GM12878 (cell line): ENCODE measurements around the gene B4GALNT2. TPM values are rescaled to one million over a fixed set of nuclear protein-coding genes. Genes with fewer than 3 reads are reported as not detected.
A peak's percentile ranks its signal among the peaks of the same experiment; 100 is the strongest.

Experiments used
- CHD2 ChIP-seq: IDR thresholded peaks from 2 replicates; pipeline ENCODE4 v1.6.1; 2011; ENCODE audit warnings: low read depth, low read length, improper control_type of control experiment, borderline replicate concordance
- CHD4 ChIP-seq: fragments of 200-600 bp; sonication (generic); IDR thresholded peaks from 2 replicates; pipeline ENCODE4 v1.6.1; 2016; ENCODE audit warnings: mild to moderate bottlenecking
- EGR1 ChIP-seq, 2 experiments: IDR thresholded peaks; 1 replicate in 1 of 2; 2 replicates in 1 of 2; pipeline ENCODE4 v1.6.1; 2011 to 2012; ENCODE audit warnings: low read depth in 2 of 2, low read length in 2 of 2, borderline replicate concordance in 1 of 2, mild to moderate bottlenecking in 1 of 2, moderate library complexity in 1 of 2
- GABPA ChIP-seq: IDR thresholded peaks from 2 replicates; pipeline ENCODE4 v1.6.1; 2014; ENCODE audit warnings: antibody characterized with exemption, low read depth, mild to moderate bottlenecking, inconsistent platforms
- HDAC6 ChIP-seq: fragments of 200-600 bp; sonication (generic); IDR thresholded peaks from one replicate; pipeline ENCODE4 v1.8.0; 2017; ENCODE audit warnings: antibody characterized with exemption; ENCODE audit not compliant: unreplicated experiment
- JUNB ChIP-seq: IDR thresholded peaks from 2 replicates; pipeline ENCODE4 v1.6.1; 2016; ENCODE audit warnings: antibody characterized with exemption, mild to moderate bottlenecking
- KAT2A ChIP-seq: conservative IDR thresholded peaks from 2 replicates; pipeline ENCODE4 v1.6.1; 2011; ENCODE audit warnings: low read depth, low read length; ENCODE audit not compliant: control insufficient read depth
- MEF2B ChIP-seq: fragments of 450-650 bp; IDR thresholded peaks from 2 replicates; pipeline ENCODE4 v1.6.1; 2018; ENCODE audit warnings: mild to moderate bottlenecking, moderate library complexity; ENCODE audit not compliant: partially characterized antibody, poor library complexity, severe bottlenecking
- MTA3 ChIP-seq: IDR thresholded peaks from 2 replicates; pipeline ENCODE4 v1.6.1; 2012; ENCODE audit warnings: low read length, inconsistent platforms, borderline replicate concordance
- POLR2A ChIP-seq: IDR thresholded peaks from 2 replicates; pipeline ENCODE4 v1.6.1; 2011; ENCODE audit warnings: low read depth, mild to moderate bottlenecking, low read length
- POLR2AphosphoS2 ChIP-seq: IDR thresholded peaks from 2 replicates; pipeline ENCODE4 v1.6.1; 2011; ENCODE audit warnings: low read depth, mild to moderate bottlenecking, low read length, improper control_type of control experiment, moderate library complexity
- RAD51 ChIP-seq: fragments of 450-650 bp; IDR thresholded peaks from 2 replicates; pipeline ENCODE4 v1.6.1; 2016; ENCODE audit warnings: moderate library complexity, mild to moderate bottlenecking, inconsistent platforms
- RCOR1 ChIP-seq: conservative IDR thresholded peaks from 2 replicates; pipeline ENCODE4 v1.6.1; 2012; ENCODE audit warnings: low read depth, low read length, improper control_type of control experiment
- RUNX3 ChIP-seq: IDR thresholded peaks from 2 replicates; pipeline ENCODE4 v1.6.1; 2012; ENCODE audit warnings: low read length, inconsistent platforms
- SPI1 ChIP-seq: IDR thresholded peaks from 2 replicates; pipeline ENCODE4 v1.6.1; 2011; ENCODE audit warnings: low read depth, mild to moderate bottlenecking, low read length, moderate library complexity, borderline replicate concordance; ENCODE audit not compliant: insufficient read depth
- SREBF2 ChIP-seq: IDR thresholded peaks from 2 replicates; pipeline ENCODE4 v1.6.1; 2012; ENCODE audit warnings: mild to moderate bottlenecking, low read length
- SRF ChIP-seq, 2 experiments: IDR thresholded peaks; 2 replicates each; pipeline ENCODE4 v1.6.1; 2011; ENCODE audit warnings: low read depth in 2 of 2, low read length in 2 of 2, mild to moderate bottlenecking in 1 of 2, moderate library complexity in 1 of 2
- TARDBP ChIP-seq: IDR thresholded peaks from 2 replicates; pipeline ENCODE4 v1.6.1; 2016; ENCODE audit warnings: borderline replicate concordance
- TCF12 ChIP-seq: IDR thresholded peaks from 2 replicates; pipeline ENCODE4 v1.6.1; 2011; ENCODE audit warnings: low read depth, mild to moderate bottlenecking, low read length
- TCF3 ChIP-seq: IDR thresholded peaks from 2 replicates; pipeline ENCODE4 v1.6.1; 2012; ENCODE audit warnings: low read depth, mild to moderate bottlenecking, low read length, borderline replicate concordance; ENCODE audit not compliant: insufficient read depth
- ZBED1 ChIP-seq: IDR thresholded peaks from 2 replicates; pipeline ENCODE4 v1.6.1; 2016; ENCODE audit warnings: borderline replicate concordance
- ZNF622 ChIP-seq: fragments of 450-650 bp; IDR thresholded peaks from 2 replicates; pipeline ENCODE4 v1.6.1; 2017; ENCODE audit warnings: mild to moderate bottlenecking, inconsistent platforms
- polyA plus RNA-seq, 11 experiments: library from polyadenylated mRNA; depleted of rRNA in 4 of 11; unstranded in 6 of 11; stranded (reverse) in 5 of 11; fragments of >200 nt; fragmentation: Nextera tagmentation in 4 of 11; fragmentation: Illumina TruSeq in 1 of 11; extraction: Ambion mirVana in 4 of 11; extraction: Trizol in 1 of 11; gene quantifications; 1 replicate in 1 of 11; 2 replicates in 10 of 11; pipeline versions ENCODE4 v1.2.1 to v1.2.3, GENCODE V29; 2011 to 2016; ENCODE audit warnings: inconsistent platforms in 2 of 11, missing spikeins in 2 of 11, low read depth in 1 of 11
- total RNA-seq, 4 experiments: library from RNA; depleted of rRNA in 3 of 4; stranded (reverse); fragments of >200 nt in 3 of 4; fragmentation: Illumina TruSeq in 1 of 4; extraction: Trizol in 1 of 4; gene quantifications; 2 replicates each; pipeline versions ENCODE4 v1.2.1 to v1.2.3, GENCODE V29; 2013 to 2021
- TF ChIP-seq, protein P1 (sequence below): fragments of 450-650 bp; formaldehyde crosslinking; IDR thresholded peaks from 2 replicates; pipeline ENCODE4 v1.4.0; 2020; ENCODE audit warnings: mild to moderate bottlenecking, moderate library complexity
- TF ChIP-seq, protein P2 (sequence below), 3 experiments: IDR thresholded peaks in 2 of 3; conservative IDR thresholded peaks in 1 of 3; 2 replicates each; pipeline ENCODE4 v1.5.1; 2011; ENCODE audit warnings: low read depth in 3 of 3, low read length in 3 of 3, mild to moderate bottlenecking in 3 of 3, control low read depth in 2 of 3, moderate library complexity in 2 of 3, inconsistent platforms in 1 of 3, mixed read lengths in 1 of 3; ENCODE audit not compliant: control insufficient read depth in 2 of 3, insufficient read depth in 1 of 3; ENCODE audit errors: extremely low read depth in 1 of 3

B4GALNT2 gene
- total and polyA plus RNA-seq, 10 of the 15 experiments (the other 5 are each of a cell fraction or from before 2014, with no cell fraction given): not detected

DNA sequence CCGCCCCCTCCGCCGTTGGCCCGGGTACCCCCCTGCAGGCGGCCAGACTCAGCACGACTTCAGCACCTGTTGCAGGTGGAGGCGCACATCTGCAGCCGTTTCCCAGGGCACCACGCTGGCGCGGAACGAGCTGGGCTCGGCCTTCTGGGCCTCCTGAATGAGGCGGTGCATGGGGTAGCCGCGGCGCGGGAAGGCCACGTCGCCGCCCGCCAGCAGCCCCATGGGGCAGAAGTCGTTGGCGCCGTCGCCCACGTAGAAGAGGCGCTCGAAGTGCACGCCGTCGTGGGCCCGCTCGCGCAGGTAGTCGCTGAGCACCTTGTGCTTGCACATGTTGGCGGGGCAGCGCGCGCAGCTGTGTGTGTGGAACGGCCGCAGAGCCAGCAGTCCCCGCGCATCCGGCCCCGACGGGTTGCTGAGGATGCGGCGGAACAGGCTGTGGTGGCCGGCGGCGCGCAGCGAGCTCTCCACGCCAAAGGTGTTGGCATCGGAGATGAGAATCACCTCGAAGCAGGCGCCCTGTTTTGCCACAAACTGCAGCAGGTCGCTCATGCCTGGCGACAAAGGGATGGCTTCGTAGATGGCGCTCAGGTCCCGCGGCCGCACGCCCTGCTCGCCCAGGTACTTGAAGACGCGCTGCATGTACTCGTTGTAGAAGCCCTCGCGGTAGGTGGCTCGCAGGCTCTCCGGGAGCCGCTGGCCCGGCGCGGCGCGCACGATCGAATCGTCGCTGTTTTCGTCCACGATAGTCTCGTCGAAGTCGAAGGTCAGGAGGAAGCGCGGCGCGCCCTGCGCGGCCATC, 91.8 kb downstream of the B4GALNT2 start (continued):
- TF ChIP-seq, protein P1, sequence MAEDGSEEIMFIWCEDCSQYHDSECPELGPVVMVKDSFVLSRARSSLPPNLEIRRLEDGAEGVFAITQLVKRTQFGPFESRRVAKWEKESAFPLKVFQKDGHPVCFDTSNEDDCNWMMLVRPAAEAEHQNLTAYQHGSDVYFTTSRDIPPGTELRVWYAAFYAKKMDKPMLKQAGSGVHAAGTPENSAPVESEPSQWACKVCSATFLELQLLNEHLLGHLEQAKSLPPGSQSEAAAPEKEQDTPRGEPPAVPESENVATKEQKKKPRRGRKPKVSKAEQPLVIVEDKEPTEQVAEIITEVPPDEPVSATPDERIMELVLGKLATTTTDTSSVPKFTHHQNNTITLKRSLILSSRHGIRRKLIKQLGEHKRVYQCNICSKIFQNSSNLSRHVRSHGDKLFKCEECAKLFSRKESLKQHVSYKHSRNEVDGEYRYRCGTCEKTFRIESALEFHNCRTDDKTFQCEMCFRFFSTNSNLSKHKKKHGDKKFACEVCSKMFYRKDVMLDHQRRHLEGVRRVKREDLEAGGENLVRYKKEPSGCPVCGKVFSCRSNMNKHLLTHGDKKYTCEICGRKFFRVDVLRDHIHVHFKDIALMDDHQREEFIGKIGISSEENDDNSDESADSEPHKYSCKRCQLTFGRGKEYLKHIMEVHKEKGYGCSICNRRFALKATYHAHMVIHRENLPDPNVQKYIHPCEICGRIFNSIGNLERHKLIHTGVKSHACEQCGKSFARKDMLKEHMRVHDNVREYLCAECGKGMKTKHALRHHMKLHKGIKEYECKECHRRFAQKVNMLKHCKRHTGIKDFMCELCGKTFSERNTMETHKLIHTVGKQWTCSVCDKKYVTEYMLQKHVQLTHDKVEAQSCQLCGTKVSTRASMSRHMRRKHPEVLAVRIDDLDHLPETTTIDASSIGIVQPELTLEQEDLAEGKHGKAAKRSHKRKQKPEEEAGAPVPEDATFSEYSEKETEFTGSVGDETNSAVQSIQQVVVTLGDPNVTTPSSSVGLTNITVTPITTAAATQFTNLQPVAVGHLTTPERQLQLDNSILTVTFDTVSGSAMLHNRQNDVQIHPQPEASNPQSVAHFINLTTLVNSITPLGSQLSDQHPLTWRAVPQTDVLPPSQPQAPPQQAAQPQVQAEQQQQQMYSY (CRISPR knock-in tag): no peak
- TF ChIP-seq POLR2A (peak; percentile 86), CHD2 (0 out of 2 replicates have a peak, but pooled peaks have one; percentile 21), TARDBP (peak; percentile 59; the same call in 1 of the 2 replicates), ZNF622 (no peak), CHD4 (no peak), MTA3 (0 out of 2 replicates have a peak, but pooled peaks have one; percentile 37), TCF12 (0 out of 2 replicates have a peak, but pooled peaks have one; percentile 11), RAD51 (no peak), SREBF2 (no peak), KAT2A (no peak), RCOR1 (no peak), SRF (IDR thresholded peaks at IDR 0.05; ENCODE audit: low read depth in 2 of 2, low read length in 2 of 2) (no peak), TCF3 (peak; percentile 28; the same call in 1 of the 2 replicates), RUNX3 (peak; percentile 4; the same call in 1 of the 2 replicates), EGR1 (IDR thresholded peaks at IDR 0.05; ENCODE audit: borderline replicate concordance in 1 of 2, low read depth in 2 of 2, low read length in 2 of 2) (peak in 1 of 2 experiments; percentile 20; a peak in 1 of 3 replicates), HDAC6 (peak; percentile 75), GABPA (no peak), POLR2AphosphoS2 (peak; percentile 92), ZBED1 (peak; percentile 22; the same call in 1 of the 2 replicates), JUNB (no peak), SPI1 (no peak), MEF2B (no peak)
- TF ChIP-seq, protein P2, sequence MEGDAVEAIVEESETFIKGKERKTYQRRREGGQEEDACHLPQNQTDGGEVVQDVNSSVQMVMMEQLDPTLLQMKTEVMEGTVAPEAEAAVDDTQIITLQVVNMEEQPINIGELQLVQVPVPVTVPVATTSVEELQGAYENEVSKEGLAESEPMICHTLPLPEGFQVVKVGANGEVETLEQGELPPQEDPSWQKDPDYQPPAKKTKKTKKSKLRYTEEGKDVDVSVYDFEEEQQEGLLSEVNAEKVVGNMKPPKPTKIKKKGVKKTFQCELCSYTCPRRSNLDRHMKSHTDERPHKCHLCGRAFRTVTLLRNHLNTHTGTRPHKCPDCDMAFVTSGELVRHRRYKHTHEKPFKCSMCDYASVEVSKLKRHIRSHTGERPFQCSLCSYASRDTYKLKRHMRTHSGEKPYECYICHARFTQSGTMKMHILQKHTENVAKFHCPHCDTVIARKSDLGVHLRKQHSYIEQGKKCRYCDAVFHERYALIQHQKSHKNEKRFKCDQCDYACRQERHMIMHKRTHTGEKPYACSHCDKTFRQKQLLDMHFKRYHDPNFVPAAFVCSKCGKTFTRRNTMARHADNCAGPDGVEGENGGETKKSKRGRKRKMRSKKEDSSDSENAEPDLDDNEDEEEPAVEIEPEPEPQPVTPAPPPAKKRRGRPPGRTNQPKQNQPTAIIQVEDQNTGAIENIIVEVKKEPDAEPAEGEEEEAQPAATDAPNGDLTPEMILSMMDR (IDR thresholded peaks at IDR 0.05 in 2 of 3, conservative IDR thresholded peaks at IDR 0.05 in 1 of 3; ENCODE audit: control insufficient read depth in 2 of 3, extremely low read depth in 1 of 3, insufficient read depth in 1 of 3, low read depth in 3 of 3, low read length in 3 of 3): no peak
